ENCODE results near the gene ARHGEF12. TPM values are rescaled to one million over a fixed set of nuclear protein-coding genes. Genes with fewer than 3 reads are reported as not detected.

ARHGEF12 gene
- total RNA-seq, 1 donor from 2014 or later: 40.8 TPM

DNA sequence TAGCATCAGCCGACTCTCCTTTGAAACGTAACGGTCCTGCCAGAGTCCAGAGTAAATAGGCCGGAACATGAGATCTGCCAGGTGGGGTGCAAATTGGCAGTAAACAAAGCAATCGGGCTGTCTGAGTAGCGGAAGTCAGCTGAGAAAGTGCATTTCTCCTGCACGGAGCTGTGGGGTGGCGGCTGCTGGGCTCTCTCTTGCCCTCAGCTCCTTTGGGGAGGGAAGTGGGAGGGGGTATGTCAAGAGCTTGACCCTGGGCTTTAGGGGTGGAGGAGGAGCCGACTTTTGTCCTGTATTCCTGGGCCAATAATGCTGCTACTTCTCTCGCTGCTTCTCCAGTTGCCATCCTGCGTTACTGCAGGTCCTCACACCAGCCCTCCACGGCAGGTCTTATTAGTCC lies 187.0 kb downstream of the ARHGEF12 start:
- peaks cover 3% of the 10 kb centered on the region for H3K27me3 Mint-ChIP-seq (ENCODE audit: unreplicated experiment)
- H3K4me1 Mint-ChIP-seq (ENCODE audit: low read depth, unreplicated experiment): peaks cover 5% of the 10 kb centered on the region
- H3K27ac Mint-ChIP-seq (ENCODE audit: unreplicated experiment): peak overlapping the region; percentile 38
- no peaks in the 10 kb centered on the region for H3K36me3 Mint-ChIP-seq (ENCODE audit: unreplicated experiment)
- no peak overlapping the region for H3K4me3 Mint-ChIP-seq (ENCODE audit: unreplicated experiment)
- TF ChIP-seq, protein P1, sequence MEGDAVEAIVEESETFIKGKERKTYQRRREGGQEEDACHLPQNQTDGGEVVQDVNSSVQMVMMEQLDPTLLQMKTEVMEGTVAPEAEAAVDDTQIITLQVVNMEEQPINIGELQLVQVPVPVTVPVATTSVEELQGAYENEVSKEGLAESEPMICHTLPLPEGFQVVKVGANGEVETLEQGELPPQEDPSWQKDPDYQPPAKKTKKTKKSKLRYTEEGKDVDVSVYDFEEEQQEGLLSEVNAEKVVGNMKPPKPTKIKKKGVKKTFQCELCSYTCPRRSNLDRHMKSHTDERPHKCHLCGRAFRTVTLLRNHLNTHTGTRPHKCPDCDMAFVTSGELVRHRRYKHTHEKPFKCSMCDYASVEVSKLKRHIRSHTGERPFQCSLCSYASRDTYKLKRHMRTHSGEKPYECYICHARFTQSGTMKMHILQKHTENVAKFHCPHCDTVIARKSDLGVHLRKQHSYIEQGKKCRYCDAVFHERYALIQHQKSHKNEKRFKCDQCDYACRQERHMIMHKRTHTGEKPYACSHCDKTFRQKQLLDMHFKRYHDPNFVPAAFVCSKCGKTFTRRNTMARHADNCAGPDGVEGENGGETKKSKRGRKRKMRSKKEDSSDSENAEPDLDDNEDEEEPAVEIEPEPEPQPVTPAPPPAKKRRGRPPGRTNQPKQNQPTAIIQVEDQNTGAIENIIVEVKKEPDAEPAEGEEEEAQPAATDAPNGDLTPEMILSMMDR (IDR thresholded peaks at IDR 0.05; ENCODE audit: partially characterized antibody, unreplicated experiment): no peak
- DNase-seq: no peak
- H3K9me3 Mint-ChIP-seq (ENCODE audit: unreplicated experiment): peaks cover 1% of the 10 kb centered on the region

DNA sequence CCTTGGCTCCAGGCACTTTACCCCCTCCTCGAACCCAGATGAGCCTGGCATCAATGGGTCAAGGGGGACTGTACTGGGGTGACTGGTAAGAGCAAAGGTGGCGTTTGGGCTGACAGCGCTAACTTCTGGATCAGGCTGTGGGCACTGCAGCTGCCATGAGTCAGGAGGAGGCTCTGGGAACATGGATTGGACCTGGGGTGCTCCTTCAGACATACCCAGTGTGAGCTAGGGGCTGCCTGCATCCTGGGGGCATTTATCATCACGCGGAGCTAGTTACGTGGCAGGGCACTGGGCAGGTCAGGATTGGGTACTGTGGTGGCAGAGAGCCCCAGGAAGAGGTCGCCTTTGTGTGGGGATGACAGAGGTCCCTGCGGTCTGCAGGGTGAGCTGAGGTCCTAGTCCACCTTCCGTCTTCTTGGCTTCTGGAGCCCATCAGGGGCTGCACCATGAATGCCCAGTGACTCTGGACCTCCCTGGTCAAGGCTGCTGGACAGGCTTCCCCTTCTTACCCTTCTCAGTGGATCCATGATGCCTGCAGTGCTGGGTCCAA lies 188.4 kb downstream of the ARHGEF12 start:
- TF ChIP-seq, protein P1 (IDR thresholded peaks at IDR 0.05; ENCODE audit: partially characterized antibody, unreplicated experiment): no peak
- Mint-ChIP-seq H3K9me3 (ENCODE audit: unreplicated experiment) (peaks cover 2% of the 10 kb centered on the region), H3K27me3 (ENCODE audit: unreplicated experiment) (peaks cover 2% of the 10 kb centered on the region), H3K4me1 (ENCODE audit: low read depth, unreplicated experiment) (peaks cover 5% of the 10 kb centered on the region), H3K36me3 (ENCODE audit: unreplicated experiment) (no peaks in the 10 kb centered on the region), H3K27ac (ENCODE audit: unreplicated experiment) (no peak overlapping the region), H3K4me3 (ENCODE audit: unreplicated experiment) (no peak overlapping the region)
- no peak for DNase-seq

DNA sequence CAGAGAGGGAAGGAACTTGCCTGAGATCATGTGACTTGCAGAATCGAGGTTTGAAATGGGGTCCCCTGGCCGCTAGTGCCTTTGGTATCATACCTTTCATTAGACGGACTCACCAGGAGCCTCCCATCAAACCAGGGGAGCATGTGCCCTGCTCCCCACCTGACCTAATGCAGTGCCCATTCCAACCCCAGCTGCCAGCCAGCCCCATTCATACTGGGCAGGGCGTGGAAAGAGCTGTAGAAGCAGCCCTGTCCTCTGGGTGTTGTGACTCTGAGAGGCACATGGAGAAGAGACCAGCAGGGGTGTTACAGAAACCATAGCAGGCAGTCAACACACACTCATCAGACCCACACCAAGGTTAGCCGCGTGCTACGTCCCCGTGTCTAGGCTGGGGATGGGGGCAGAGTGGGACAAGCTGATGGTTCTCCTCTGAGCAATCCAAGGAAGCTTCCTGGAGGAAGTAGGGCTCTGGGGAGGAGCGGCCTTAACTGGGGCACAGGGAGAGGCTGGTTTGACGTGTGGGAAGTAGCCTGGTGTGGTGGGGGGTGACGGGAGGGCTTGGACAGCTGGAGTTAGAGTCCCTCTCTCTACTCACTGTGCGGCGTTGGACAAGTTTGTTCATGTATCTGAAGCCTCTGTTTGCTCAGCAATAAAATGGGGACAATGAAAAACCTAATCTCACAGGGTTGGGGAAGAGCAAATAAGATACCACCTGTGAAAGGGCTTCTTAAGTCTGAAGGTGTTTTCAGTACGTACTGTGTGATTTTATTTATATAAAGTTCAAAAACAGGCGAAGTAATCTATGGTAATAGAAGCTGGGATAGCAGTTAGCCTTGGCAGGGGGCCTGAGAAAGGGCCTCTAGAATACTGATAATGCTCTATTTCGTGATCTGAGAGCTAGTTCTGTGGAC lies 189.3 kb downstream of the ARHGEF12 start:
- Mint-ChIP-seq H3K4me3 (ENCODE audit: unreplicated experiment) (no peak overlapping the region), H3K27me3 (ENCODE audit: unreplicated experiment) (peaks cover 3% of the 10 kb centered on the region), H3K36me3 (ENCODE audit: unreplicated experiment) (no peaks in the 10 kb centered on the region), H3K9me3 (ENCODE audit: unreplicated experiment) (peaks cover 3% of the 10 kb centered on the region), H3K27ac (ENCODE audit: unreplicated experiment) (no peak overlapping the region), H3K4me1 (ENCODE audit: low read depth, unreplicated experiment) (peaks cover 5% of the 10 kb centered on the region)
- DNase-seq: no peak
- TF ChIP-seq, protein P1 (IDR thresholded peaks at IDR 0.05; ENCODE audit: partially characterized antibody, unreplicated experiment): no peak

DNA sequence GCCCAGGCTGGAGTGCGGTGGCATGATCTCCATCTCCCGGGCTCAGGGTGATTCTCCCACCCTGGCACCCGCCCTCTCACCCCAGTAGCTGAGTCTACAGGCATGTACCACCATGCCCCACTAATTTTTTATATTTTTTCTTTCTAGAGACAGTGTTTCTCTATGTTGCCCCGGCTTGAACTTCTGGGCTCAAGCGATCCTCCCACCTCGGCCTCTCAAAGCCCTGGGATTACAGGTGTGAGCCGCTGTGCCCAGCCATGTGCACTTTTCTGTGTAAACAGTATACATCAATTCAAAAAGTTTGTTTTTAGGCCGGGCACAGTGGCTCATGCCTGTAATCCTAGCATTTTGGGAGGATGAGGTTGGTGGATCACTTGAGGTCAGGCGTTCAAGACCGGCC lies 190.0 kb downstream of the ARHGEF12 start:
- TF ChIP-seq, protein P1 (IDR thresholded peaks at IDR 0.05; ENCODE audit: partially characterized antibody, unreplicated experiment): no peak
- Mint-ChIP-seq H3K9me3 (ENCODE audit: unreplicated experiment) (peaks cover 3% of the 10 kb centered on the region), H3K27me3 (ENCODE audit: unreplicated experiment) (peaks cover 3% of the 10 kb centered on the region), H3K4me3 (ENCODE audit: unreplicated experiment) (no peak overlapping the region), H3K4me1 (ENCODE audit: low read depth, unreplicated experiment) (peaks cover 5% of the 10 kb centered on the region), H3K27ac (ENCODE audit: unreplicated experiment) (no peak overlapping the region), H3K36me3 (ENCODE audit: unreplicated experiment) (no peaks in the 10 kb centered on the region)
- no peak for DNase-seq

Measured in glutamatergic neuron (in vitro differentiated cells).